GM12878 (cell line): Measurements from ENCODE around the gene PCDHB16. TPM values are rescaled to one million over a fixed set of nuclear protein-coding genes. Genes with fewer than 3 reads are reported as not detected.

Experiments used
- ATAC-seq: fragments of 200-7000 bp; cut with Tn5 transposase; 3 replicates; pipeline ENCODE4 v1.9.1; 2020; ENCODE audit warnings: mild to moderate bottlenecking, moderate library complexity
- BruUV-seq: library from RNA; stranded (reverse); fragments of 400-500 nt; replicated peaks from 2 replicates; lab custom pipeline; 2021; lab: Mats Ljungman, UMichigan
- CTCF ChIA-PET: fragments of 300-600 bp; sonication (Branson Sonifier 250); formaldehyde crosslinking; extraction: SDS; loops from one replicate; lab custom pipeline; 2021; ENCODE audit warnings: inconsistent platforms; lab: Yijun Ruan, JAX
- POLR2A ChIA-PET: fragments of 350-600 bp; formaldehyde crosslinking; extraction: SDS; loops from one replicate; lab custom pipeline; 2021; ENCODE audit warnings: inconsistent platforms; lab: Charles Lee
- RAD21 ChIA-PET: fragments of 300-600 bp; sonication (Branson Sonifier 250); formaldehyde crosslinking; loops from one replicate; lab custom pipeline; 2023; ENCODE audit warnings: antibody characterized with exemption; ENCODE audit not compliant: unreplicated experiment; lab: Charles Lee
- SMC1A ChIA-PET: fragments of 300-600 bp; sonication (Branson Sonifier 250); formaldehyde crosslinking; loops from one replicate; lab custom pipeline; 2023; ENCODE audit not compliant: unreplicated experiment, uncharacterized antibody; lab: Charles Lee
- DNase-seq: peaks from one replicate; pipeline ENCODE4 v3.0.0-alpha.2; 2011; ENCODE audit warnings: low read depth, low spot score
- FAIRE-seq: peaks from 3 replicates; lab custom pipeline; 2011; peaks lifted over from hg19 to GRCh38; lab: Jason Lieb, UNC
- H2AFZ ChIP-seq: 2 replicates; pipeline ENCODE4 v1.6.0; 2011; ENCODE audit warnings: low read depth, low read length, control low read depth; ENCODE audit not compliant: control insufficient read depth
- H3K27ac ChIP-seq: 2 replicates; pipeline ENCODE4 v1.5.1; 2011; ENCODE audit warnings: control low read depth; ENCODE audit not compliant: control insufficient read depth, insufficient read depth
- H3K27me3 ChIP-seq, 2 experiments: replicated peaks in 1 of 2; 2 replicates each; pipeline versions ENCODE4 v1.6.0 to v1.6.1; 2011; ENCODE audit warnings: low read length in 1 of 2; ENCODE audit not compliant: control insufficient read depth in 2 of 2, insufficient read depth in 2 of 2
- H3K36me3 ChIP-seq, 2 experiments: 2 replicates each; pipeline ENCODE4 v1.5.1; 2011; ENCODE audit warnings: low read length in 1 of 2; ENCODE audit not compliant: control insufficient read depth in 2 of 2, insufficient read depth in 2 of 2
- H3K4me1 ChIP-seq: 2 replicates; pipeline ENCODE4 v1.6.1; 2011; ENCODE audit warnings: mild to moderate bottlenecking, low read length, moderate library complexity, mixed read lengths; ENCODE audit not compliant: control insufficient read depth, insufficient read depth
- H3K4me2 ChIP-seq: 2 replicates; pipeline ENCODE4 v1.6.0; 2011; ENCODE audit warnings: control low read depth; ENCODE audit not compliant: control insufficient read depth, insufficient read depth
- H3K4me3 ChIP-seq: fragments of 200-600 bp; sonication (generic); 2 replicates; pipeline ENCODE4 v1.5.1; 2016
- H3K79me2 ChIP-seq: 2 replicates; pipeline ENCODE4 v1.6.0; 2011; ENCODE audit warnings: low read length; ENCODE audit not compliant: control insufficient read depth, insufficient read depth
- H3K9ac ChIP-seq: 2 replicates; pipeline ENCODE4 v1.8.0; 2011; ENCODE audit warnings: low read length, control low read depth, mixed read lengths; ENCODE audit not compliant: control insufficient read depth, insufficient read depth
- H3K9me3 ChIP-seq: replicated peaks from 3 replicates; pipeline ENCODE4 v1.5.1; 2011; ENCODE audit warnings: mild to moderate bottlenecking, low read length; ENCODE audit not compliant: control insufficient read depth, insufficient read depth
- H4K20me1 ChIP-seq: 2 replicates; pipeline ENCODE4 v1.6.0; 2011; ENCODE audit not compliant: control insufficient read depth, insufficient read depth
- BACH1 ChIP-seq: fragments of 450-650 bp; IDR thresholded peaks from 2 replicates; pipeline ENCODE4 v1.6.1; 2017; ENCODE audit warnings: mild to moderate bottlenecking, borderline replicate concordance
- CHD1 ChIP-seq: IDR thresholded peaks from 2 replicates; pipeline ENCODE4 v1.6.1; 2012; ENCODE audit warnings: low read depth, low read length, improper control_type of control experiment
- MTA2 ChIP-seq: fragments of 450-650 bp; IDR thresholded peaks from 2 replicates; pipeline ENCODE4 v1.6.1; 2016; ENCODE audit warnings: low read depth, mild to moderate bottlenecking, moderate library complexity
- NR2C2 ChIP-seq: IDR thresholded peaks from 2 replicates; pipeline ENCODE4 v1.6.1; 2011; ENCODE audit warnings: borderline replicate concordance, low read depth; ENCODE audit not compliant: control insufficient read depth, insufficient read length
- PAX8 ChIP-seq: fragments of 450-650 bp; IDR thresholded peaks from 2 replicates; pipeline ENCODE4 v1.6.1; 2017; ENCODE audit warnings: mild to moderate bottlenecking, moderate library complexity
- PML ChIP-seq: IDR thresholded peaks from 2 replicates; pipeline ENCODE4 v1.6.1; 2012; ENCODE audit warnings: low read length, inconsistent platforms
- SMARCA5 ChIP-seq: fragments of 450-650 bp; IDR thresholded peaks from 2 replicates; pipeline ENCODE4 v1.6.1; 2017; ENCODE audit warnings: mild to moderate bottlenecking
- SRF ChIP-seq, 2 experiments: IDR thresholded peaks; 2 replicates each; pipeline ENCODE4 v1.6.1; 2011; ENCODE audit warnings: low read depth in 2 of 2, low read length in 2 of 2, mild to moderate bottlenecking in 1 of 2, moderate library complexity in 1 of 2
- STAT1 ChIP-seq: fragments of 450-650 bp; conservative IDR thresholded peaks from 2 replicates; pipeline ENCODE4 v1.6.1; 2014; ENCODE audit warnings: antibody characterized with exemption, mild to moderate bottlenecking
- ZBTB11 ChIP-seq: fragments of 450-650 bp; formaldehyde crosslinking; IDR thresholded peaks from 2 replicates; pipeline ENCODE4 v1.5.0; 2022; ENCODE audit warnings: mild to moderate bottlenecking, missing genetic modification characterization
- WGBS: methylation state at CpG from one replicate; pipeline ENCODE4 v1.1.6; 2016; ENCODE audit warnings: low lambda C conversion rate; ENCODE audit not compliant: insufficient replicate concordance, insufficient coverage; ENCODE audit errors: missing lambda C conversion rate; 5-methylcytosine and 5-hydroxymethylcytosine counted together
- in situ Hi-C: fragments of 300-500 bp; cut with MboI; formaldehyde crosslinking; loops from 9 replicates; pipeline ENCODE4 v1.14.3; 2018; ENCODE audit warnings: mixed read lengths
- intact Hi-C: fragments of 100-400 bp; cut with micrococcal nuclease; formaldehyde crosslinking; loops from one replicate; pipeline ENCODE4 v1.14.2; 2022; ENCODE audit not compliant: unreplicated experiment
- polyA plus RNA-seq, 11 experiments: library from polyadenylated mRNA; depleted of rRNA in 4 of 11; unstranded in 6 of 11; stranded (reverse) in 5 of 11; fragments of >200 nt; fragmentation: Nextera tagmentation in 4 of 11; fragmentation: Illumina TruSeq in 1 of 11; extraction: Ambion mirVana in 4 of 11; extraction: Trizol in 1 of 11; gene quantifications; 1 replicate in 1 of 11; 2 replicates in 10 of 11; pipeline versions ENCODE4 v1.2.1 to v1.2.3, GENCODE V29; 2011 to 2016; ENCODE audit warnings: inconsistent platforms in 2 of 11, missing spikeins in 2 of 11, low read depth in 1 of 11
- total RNA-seq, 4 experiments: library from RNA; depleted of rRNA in 3 of 4; stranded (reverse); fragments of >200 nt in 3 of 4; fragmentation: Illumina TruSeq in 1 of 4; extraction: Trizol in 1 of 4; gene quantifications; 2 replicates each; pipeline versions ENCODE4 v1.2.1 to v1.2.3, GENCODE V29; 2013 to 2021
- TF ChIP-seq, protein P1 (sequence below): fragments of 450-650 bp; IDR thresholded peaks from 2 replicates; pipeline ENCODE4 v1.6.1; 2016; ENCODE audit warnings: mild to moderate bottlenecking
- TF ChIP-seq, protein P2 (sequence below): IDR thresholded peaks from 2 replicates; pipeline ENCODE4 v1.6.1; 2011; ENCODE audit warnings: borderline replicate concordance, low read depth, mild to moderate bottlenecking, moderate library complexity, mixed read lengths, low read length; ENCODE audit not compliant: insufficient read depth; ENCODE audit errors: extremely low read length
- TF ChIP-seq, protein P3 (sequence below): fragments of 450-650 bp; IDR thresholded peaks from 2 replicates; pipeline ENCODE4 v1.6.1; 2017; ENCODE audit warnings: antibody characterized with exemption, mild to moderate bottlenecking, moderate library complexity

Gene PCDHB16
- total and polyA plus RNA-seq, 10 of the 15 experiments (the other 5 are each of a cell fraction or from before 2014, with no cell fraction given), result 0.01 TPM; not detected in 9

GRCh38 chr5:141150993-141151325, 31.2 kb upstream of the PCDHB16 start:
- Histone ChIP-seq H3K9me3 (no peaks in the 10 kb centered on the region; the same call in 1 of the 3 replicates), H3K36me3 (no peaks in the 10 kb centered on the region), H3K4me3 (no peak overlapping the region), H3K4me2 (no peak overlapping the region), H3K27me3 (no peaks in the 10 kb centered on the region), H3K4me1 (no peaks in the 10 kb centered on the region), H3K9ac (no peak overlapping the region), H2AFZ (no peak overlapping the region), H3K27ac (no peak overlapping the region), H4K20me1 (no peaks in the 10 kb centered on the region), H3K79me2 (no peaks in the 10 kb centered on the region)
- FAIRE-seq (no peak), ATAC-seq (no peak), DNase-seq (no peak)
- SMC1A ChIA-PET, result no interaction called here
- intact Hi-C loops (no loop called here), in situ Hi-C loops (no loop called here)
- RAD21 ChIA-PET, result no interaction called here
- CTCF ChIA-PET, result interaction anchor here (1.7 kb wide), 1 partner anchor 413 kb away, joined by 4 read pairs; no protein-coding TSS in a partner anchor
- POLR2A ChIA-PET, result no interaction called here
- no TSS peak for BruUV-seq
- 35% methylated on average over 13 of the region's 13 CpGs for WGBS
- TF ChIP-seq SRF (IDR thresholded peaks at IDR 0.05; ENCODE audit: low read depth in 2 of 2, low read length in 2 of 2), result no peak
- TF ChIP-seq BACH1, result no peak
- no peak for TF ChIP-seq STAT1
- no peak for TF ChIP-seq ZBTB11 (CRISPR knock-in tag)
- TF ChIP-seq, protein P1, sequence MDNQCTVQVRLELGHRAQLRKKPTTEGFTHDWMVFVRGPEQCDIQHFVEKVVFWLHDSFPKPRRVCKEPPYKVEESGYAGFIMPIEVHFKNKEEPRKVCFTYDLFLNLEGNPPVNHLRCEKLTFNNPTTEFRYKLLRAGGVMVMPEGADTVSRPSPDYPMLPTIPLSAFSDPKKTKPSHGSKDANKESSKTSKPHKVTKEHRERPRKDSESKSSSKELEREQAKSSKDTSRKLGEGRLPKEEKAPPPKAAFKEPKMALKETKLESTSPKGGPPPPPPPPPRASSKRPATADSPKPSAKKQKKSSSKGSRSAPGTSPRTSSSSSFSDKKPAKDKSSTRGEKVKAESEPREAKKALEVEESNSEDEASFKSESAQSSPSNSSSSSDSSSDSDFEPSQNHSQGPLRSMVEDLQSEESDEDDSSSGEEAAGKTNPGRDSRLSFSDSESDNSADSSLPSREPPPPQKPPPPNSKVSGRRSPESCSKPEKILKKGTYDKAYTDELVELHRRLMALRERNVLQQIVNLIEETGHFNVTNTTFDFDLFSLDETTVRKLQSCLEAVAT, result no peak
- no peak for TF ChIP-seq CHD1
- no peak for TF ChIP-seq SMARCA5
- no peak for TF ChIP-seq PML
- TF ChIP-seq, protein P2, sequence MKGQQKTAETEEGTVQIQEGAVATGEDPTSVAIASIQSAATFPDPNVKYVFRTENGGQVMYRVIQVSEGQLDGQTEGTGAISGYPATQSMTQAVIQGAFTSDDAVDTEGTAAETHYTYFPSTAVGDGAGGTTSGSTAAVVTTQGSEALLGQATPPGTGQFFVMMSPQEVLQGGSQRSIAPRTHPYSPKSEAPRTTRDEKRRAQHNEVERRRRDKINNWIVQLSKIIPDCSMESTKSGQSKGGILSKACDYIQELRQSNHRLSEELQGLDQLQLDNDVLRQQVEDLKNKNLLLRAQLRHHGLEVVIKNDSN, result no peak
- TF ChIP-seq, protein P3, sequence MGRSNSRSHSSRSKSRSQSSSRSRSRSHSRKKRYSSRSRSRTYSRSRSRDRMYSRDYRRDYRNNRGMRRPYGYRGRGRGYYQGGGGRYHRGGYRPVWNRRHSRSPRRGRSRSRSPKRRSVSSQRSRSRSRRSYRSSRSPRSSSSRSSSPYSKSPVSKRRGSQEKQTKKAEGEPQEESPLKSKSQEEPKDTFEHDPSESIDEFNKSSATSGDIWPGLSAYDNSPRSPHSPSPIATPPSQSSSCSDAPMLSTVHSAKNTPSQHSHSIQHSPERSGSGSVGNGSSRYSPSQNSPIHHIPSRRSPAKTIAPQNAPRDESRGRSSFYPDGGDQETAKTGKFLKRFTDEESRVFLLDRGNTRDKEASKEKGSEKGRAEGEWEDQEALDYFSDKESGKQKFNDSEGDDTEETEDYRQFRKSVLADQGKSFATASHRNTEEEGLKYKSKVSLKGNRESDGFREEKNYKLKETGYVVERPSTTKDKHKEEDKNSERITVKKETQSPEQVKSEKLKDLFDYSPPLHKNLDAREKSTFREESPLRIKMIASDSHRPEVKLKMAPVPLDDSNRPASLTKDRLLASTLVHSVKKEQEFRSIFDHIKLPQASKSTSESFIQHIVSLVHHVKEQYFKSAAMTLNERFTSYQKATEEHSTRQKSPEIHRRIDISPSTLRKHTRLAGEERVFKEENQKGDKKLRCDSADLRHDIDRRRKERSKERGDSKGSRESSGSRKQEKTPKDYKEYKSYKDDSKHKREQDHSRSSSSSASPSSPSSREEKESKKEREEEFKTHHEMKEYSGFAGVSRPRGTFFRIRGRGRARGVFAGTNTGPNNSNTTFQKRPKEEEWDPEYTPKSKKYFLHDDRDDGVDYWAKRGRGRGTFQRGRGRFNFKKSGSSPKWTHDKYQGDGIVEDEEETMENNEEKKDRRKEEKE, result no peak
- TF ChIP-seq PAX8, result no peak
- TF ChIP-seq MTA2, result no peak
- TF ChIP-seq NR2C2, result no peak
